ENCODE data around the gene EFTUD2. TPM values are rescaled to one million over a fixed set of nuclear protein-coding genes. Genes with fewer than 3 reads are reported as not detected.
"Not testable (repeated sequence)": the region's sequence is repeated elsewhere in the genome, so short reads cannot be mapped to it uniquely, and the experiment has no call there.

The EFTUD2 gene
- total RNA-seq: 66.9 TPM
- long read RNA-seq, full-length matches to known transcripts: 176 of 201 reads
- long read RNA-seq, partial matches to known transcripts: 21 of 201 reads
- long read RNA-seq, other reads (novel, unspliced or antisense): 4 of 201 reads

DNA sequence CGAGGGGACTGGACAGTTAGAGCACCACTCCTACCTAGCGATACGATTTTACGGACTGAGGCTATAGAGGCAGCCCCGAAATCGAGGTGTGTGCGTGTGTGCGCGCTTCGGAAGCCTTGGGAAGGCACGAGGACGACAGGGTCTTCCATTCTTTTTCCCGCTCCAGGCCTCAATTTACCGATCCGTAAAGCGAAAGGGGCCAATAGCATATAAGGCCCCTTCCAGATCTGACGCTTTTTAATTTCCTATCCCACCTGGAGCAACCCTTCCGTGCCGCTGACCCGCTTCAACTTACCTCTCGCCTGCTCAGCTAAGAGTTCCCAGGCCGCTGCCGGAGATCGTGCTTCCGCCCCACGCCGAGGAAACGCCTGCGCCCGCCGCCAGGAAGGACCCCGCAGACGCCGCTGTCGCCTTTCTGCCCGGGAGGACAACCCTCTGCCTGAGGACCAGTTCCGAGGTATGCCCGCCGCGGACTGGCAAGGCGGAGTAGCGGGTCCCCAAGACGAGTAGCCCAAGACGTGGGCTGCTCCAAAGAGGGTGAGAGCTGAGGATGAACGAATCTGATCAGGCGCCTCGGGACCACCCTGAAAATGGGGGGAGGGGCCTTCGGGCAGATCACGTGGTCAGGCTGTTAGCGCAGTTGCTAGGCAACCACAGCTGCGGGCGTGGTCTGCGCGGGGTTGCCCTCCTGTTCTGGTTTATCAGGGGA lies at the start of gene EFTUD2:
Gene EFTUD2, minus strand, starts transcription at position 372 of the 709 bp plus-strand sequence. CDS start 4,924 bp downstream, outside the sequence.
- ATAC-seq (ENCODE audit: poor library complexity) (peak; percentile 97), DNase-seq (peak; percentile 95)
- intact Hi-C loops (cut with DNase I): no loop called here

DNA sequence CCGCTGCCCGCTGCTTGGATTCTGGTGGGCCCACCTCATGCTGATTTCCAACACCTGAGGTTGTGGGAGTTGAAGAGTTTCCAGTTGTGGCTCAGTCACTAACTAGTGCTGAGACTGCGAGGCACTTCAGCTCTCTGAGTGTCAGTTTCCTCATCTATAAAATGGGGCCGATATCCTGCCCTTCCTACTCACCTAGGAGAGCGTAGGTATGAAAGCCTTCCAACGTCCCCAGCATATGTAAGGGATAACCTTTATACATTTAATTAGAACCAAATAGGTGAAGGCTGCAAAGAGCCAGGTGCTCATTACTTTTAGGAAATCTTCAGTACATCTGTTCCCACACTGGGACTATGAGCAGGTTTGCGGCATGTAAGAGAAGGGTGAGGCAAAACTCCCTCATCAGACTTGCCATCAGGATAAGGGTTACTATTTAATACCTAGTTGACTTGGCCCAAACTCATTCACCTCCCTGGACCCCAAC lies 49.1 kb upstream of the EFTUD2 start:
- intact Hi-C loops (cut with DNase I): no loop called here
- no peak for ATAC-seq (ENCODE audit: poor library complexity)

DNA sequence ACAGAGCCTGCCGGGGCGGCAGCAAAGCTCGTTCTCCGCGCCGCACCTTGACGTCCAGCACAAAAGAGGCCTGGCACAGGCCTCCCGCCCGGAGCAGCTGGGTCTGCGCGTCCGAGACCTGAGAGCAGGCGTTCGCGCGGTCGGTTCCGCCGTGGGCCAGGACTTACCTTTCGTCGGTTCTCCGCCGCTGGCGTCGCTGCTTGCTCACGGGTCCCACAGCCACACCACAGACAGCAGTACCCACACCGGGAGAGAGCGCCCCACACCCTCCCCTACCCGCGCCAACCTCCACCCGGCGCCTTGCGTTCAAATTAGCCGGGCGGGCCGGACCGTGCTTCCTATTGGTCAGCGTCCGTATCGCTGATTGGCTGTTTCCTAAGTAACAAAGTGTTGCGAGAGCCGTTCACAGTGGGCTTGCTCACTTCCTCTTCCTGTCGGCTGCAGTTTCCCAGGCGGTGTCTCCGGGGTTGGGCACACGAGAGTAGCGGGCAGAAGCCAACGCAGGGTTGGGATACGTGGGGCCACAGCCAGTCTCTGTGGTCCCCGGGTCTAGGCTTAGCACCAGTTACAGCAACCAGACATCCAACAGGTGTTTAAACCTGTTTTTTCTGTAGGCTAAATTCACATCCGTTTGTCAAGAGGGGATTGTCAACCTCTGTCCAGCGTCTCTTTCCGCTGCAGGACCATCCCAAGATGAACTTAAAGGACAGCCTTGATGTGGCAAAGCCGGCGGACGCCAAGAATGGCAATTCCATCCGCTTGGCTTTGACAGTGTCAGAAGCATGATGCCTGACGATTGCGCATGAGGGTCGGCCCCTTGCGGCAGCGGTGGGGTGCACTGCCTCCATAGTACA lies 48.4 kb upstream of the EFTUD2 start, which contains the start of gene KIF18B:
Gene KIF18B, minus strand, starts transcription at position 313 of the 854 bp plus-strand sequence. CDS start 11,429 bp downstream, outside the sequence.
- peak; percentile 91 for DNase-seq
- intact Hi-C loops (cut with DNase I): no loop called here
- ATAC-seq (ENCODE audit: poor library complexity): peak; percentile 99

More for the DNA sequence above, 49.1 kb upstream of the EFTUD2 start:
- DNase-seq: no peak

DNA sequence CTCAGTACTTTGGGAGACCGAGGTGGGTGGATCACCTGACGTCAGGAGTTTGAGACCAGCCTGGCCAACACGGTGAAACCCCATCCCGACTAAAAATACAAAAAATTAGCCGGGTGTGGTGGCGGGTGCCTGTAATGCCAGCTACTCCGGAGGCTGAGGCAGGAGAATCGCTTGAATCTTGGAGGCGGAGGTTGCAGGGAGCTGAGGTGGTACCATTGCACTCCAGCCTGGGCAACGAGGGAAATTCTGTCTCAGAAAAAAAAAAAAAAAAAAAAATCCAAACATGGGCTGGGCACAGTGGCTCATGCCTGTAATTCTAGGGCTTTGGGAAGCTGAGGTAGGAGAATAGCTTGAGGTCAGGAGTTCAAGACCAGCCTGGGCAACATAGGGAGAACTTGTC lies 46.4 kb upstream of the EFTUD2 start:
- intact Hi-C loops (cut with DNase I); DNase-seq; ATAC-seq (ENCODE audit: poor library complexity): not testable (repeated sequence)

DNA sequence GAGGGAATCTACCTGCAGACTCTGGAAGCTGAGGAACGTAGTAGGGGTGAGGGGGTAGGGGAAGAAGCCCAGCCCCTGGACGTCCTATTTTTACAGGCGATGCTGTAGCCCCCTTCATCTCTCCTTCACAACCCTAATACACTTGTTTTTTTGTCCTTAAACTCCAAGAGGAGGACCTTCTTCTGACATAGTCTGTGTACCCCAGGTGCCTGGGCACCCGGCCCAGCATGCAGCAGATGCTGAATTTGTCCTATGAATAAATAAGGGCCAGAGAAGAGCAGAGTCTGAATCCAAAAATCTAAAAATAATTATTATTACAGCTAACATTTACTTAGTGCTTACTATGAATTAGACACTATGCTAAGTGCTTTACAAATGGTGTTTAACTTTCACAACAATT lies 43.2 kb upstream of the EFTUD2 start:
- ATAC-seq (ENCODE audit: poor library complexity) (no peak), DNase-seq (no peak)
- intact Hi-C loops (cut with DNase I): no loop called here

DNA sequence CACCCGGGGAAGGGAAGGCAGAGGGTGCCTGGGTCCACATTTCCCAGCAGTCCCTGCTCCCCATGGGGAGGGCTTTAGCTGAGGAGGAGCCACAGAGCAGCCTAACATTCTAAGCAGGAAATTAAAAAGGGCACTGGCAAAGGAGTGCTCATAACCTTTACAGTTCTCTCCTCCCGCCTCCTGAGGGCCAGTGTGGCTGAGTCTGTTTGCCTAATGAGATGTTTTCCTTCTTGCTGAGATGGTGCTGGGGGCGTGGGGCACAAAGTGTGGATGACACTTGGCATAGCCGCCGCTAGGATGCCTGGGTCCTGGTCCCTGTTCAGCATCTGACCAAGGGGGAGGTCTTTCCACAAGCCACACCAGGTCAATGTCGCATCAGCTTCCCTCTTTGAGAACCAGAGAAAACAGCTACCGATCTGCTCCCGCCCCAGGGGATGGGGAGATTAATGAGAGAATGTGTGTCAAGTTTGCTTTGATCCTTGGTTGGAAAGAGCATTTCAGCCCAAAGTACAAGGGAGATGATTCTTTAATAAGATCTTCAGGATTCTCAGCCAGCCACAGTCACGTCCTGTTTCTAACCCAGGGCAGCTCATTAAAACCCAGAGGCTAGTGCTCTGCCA lies 42.6 kb upstream of the EFTUD2 start:
- intact Hi-C loops (cut with DNase I): no loop called here
- DNase-seq (no peak), ATAC-seq (ENCODE audit: poor library complexity) (peak; percentile 26)

DNA sequence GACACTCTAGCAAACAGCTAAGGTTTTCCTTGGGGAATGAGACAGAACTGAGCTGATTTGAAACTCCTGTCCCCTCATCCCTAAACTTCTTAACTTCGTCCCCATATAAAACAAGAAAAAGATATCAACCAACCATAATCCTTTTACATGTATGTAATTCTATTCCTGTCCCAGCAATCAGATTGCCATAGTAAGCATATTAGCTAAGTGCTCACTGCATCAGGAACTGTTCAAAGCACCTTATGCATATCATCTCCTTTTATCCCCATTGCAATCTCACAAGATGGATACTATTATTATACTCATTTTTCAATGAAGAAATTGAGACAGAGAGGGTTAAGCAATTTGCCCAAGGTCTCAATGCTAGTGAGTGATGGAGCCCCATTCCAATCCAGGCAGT lies 41.5 kb upstream of the EFTUD2 start:
- intact Hi-C loops (cut with DNase I): no loop called here
- ATAC-seq (ENCODE audit: poor library complexity) (no peak), DNase-seq (no peak)

DNA sequence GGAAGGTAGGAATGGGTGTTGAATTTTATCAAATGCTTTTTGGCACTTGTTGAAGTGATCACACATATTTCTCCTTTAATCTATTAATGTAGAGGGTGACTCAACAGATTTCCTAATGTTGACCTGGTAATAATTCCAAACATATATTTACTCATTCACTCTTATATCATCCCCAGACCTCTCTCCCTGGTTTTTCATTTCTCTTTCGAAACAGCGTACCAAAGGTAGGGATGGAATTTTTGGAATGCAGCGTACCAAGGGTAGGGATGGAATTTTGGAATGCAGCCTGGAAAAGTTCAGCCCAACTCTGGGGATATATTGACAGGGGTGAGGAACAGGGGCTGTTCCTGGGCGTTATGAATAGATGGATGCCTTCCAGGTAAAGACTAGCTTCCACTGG lies 41.1 kb upstream of the EFTUD2 start:
- no peak for DNase-seq
- intact Hi-C loops (cut with DNase I): no loop called here
- peak; percentile 42 for ATAC-seq (ENCODE audit: poor library complexity)

DNA sequence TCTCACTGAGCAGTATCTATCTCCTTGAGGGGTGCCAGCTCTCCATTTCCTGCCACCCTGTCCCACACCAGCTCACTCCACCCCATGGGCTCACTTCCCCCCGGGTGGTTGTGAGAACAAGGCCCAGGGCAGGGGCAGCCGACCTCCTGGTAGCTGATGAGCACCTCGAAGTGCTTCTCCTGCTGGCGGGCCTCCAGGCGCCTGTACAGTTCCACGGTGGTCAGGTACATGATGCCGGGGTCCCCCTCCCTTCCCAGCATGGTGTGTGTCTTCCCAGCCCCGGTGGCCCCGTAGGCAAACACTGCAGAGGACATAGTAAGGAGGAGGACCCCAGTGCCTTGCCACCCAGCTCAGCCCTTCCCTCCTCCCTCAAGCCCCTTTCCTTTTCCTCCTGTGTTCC lies 35.9 kb upstream of the EFTUD2 start:
- DNase-seq (no peak), ATAC-seq (ENCODE audit: poor library complexity) (no peak)
- intact Hi-C loops (cut with DNase I): no loop called here

DNA sequence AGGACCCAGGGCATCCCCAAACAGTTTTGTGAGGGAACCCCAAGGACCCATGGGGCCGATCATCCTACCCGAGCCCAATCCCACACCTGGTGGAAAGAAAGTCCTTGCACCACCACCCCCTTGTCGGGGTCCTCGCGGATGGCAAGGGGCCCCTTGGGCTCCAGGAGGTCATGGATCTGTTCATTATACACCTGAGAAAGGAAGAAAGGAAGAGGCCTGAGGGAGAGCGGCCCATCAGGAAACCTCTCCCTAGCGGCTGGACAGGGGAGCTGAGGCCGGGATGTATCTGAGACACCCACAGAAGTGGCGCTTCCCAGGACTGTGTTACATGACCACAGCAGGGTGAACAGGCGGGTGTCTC lies 35.5 kb upstream of the EFTUD2 start:
- intact Hi-C loops (cut with DNase I): no loop called here
- ATAC-seq (ENCODE audit: poor library complexity): no peak
- DNase-seq: no peak

DNA sequence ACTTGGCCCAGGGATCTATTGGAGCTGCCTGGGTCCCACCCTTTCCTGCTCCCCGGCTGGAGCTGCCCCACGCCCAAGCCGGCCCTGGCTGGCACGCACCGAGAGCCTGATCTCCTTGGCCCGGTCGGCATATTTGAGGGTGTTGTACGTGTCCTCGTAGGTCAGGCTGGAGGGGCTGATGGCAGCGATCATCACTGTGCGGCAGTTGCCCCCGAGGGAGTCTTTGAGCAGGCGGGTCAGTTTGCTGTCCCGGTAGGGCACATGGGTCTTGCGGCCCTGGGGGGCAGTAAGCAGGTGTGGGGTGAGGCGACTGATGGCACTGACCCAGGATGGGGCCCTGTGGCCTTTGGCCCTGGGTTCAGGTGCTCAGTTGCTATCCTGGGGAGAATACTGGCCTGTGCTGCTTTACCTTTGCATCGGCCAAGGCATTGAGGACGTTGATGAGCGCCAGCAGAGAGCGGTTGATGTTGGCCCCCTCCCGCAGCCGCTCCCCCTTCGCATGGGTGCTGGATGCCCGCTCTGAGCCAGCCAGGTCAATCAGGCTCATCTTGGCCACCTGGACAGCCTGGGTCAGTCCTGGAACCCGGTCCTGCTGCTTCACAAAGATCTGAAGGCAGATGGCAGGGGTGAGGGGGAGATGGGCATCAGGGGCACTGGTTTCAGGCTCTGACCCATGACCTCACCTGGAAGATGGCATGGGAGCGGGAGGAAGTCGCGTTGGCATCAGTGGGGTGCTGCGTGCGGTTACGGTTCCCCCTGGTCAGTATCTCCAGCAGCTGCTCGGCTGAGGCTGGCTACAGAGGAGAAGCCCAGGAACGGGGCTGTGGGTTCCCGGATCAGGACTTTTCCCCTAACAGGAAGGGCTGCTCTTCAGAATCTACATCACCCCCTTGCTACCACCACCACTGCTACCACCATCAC lies 34.8 kb upstream of the EFTUD2 start:
- DNase-seq: no peak
- intact Hi-C loops (cut with DNase I): no loop called here

DNA sequence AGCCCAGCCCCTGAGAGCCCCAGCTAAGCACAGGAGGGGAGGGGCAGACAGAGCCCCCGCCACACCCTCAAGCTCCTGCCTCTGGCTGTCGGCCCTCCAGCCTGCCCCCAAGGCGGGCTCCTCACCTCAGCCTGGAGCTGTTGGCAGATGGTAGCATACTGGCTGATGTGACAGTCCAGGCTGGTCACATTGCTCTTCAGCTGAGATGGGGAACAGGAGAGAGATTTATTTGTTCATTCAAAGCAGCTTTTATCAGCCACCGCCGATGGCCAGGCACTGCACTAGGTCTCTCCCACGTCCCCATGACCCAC lies 33.5 kb upstream of the EFTUD2 start:
- intact Hi-C loops (cut with DNase I): no loop called here
- DNase-seq (no peak), ATAC-seq (ENCODE audit: poor library complexity) (peak; percentile 69)

More for the DNA sequence above, 34.8 kb upstream of the EFTUD2 start:
- no peak for ATAC-seq (ENCODE audit: poor library complexity)

DNA sequence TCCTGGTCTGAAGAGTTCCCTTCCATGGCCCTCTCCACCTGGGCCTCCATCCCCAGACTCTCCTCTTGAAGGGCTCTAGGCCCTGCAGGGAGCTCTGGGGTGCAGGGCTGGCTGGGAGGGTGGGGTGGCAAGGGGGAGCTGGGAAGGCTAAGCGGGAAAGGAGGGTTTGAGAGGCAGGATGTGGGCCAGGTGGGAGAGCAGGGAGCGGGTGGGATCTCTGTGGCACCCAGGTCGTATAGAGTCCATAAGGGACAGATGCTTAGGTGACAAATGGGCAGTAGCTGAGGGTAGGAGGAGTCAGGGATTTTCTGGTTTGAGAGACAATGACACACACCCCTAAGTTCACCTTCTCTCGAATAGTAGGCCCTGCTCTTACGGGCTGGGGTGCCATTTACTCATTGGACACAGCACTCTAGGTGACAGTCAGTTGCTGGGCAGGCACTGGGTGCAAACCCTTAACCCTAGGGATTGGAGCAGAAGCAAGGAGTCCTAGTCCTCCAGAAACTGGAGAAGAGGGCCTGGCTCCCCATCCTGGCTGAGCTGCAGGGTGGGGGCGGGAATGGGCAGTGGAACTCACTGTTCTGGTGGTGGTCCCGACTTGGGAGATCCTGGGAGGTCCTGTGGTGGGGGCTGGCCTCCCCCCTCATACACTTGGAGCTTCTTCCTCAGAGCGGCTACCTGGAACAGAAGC lies 33.0 kb upstream of the EFTUD2 start:
- ATAC-seq (ENCODE audit: poor library complexity) (peak; percentile 11), DNase-seq (no peak)
- intact Hi-C loops (cut with DNase I): no loop called here

DNA sequence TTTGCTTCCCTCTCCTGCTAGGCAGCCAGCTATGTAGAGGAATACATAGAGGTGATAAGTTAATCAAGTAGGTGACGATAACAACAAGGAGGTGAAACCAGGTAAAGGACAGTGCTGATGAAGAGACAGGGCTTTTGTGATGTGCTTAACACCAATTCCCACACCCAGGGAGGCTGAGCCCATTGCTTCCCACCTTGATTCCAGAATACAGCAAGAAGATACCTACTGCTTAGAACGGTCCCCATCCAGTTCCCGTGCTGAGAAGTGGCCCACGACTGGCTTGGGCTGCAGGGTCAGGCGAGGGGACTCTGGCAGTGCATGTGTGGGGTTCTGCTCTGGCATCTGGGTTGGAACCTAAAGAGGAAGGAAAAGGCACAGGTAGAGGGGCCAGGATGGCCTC lies 32.1 kb upstream of the EFTUD2 start:
- intact Hi-C loops (cut with DNase I): no loop called here
- ATAC-seq (ENCODE audit: poor library complexity): peak; percentile 44
- no peak for DNase-seq

DNA sequence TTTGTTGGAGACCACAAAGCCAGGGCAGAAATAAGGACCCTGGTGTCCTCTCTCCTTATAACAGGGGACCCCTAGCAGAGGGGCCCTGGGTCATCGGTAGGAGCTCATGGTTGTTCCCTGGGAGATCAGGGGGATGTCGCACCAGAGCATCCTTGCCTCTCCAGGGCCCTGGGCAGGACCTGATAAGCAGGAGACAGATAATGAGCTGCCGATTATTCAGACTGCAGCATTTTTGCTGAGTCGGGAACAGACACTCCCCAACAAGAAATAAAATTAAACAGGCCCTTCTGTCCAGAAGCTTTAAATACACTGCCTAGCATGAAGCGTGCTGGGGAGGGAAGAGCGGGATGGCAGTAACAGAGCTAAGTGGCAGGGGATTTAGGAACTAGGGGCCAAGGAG lies 31.4 kb upstream of the EFTUD2 start:
- ATAC-seq (ENCODE audit: poor library complexity) (no peak), DNase-seq (no peak)
- intact Hi-C loops (cut with DNase I): no loop called here

DNA sequence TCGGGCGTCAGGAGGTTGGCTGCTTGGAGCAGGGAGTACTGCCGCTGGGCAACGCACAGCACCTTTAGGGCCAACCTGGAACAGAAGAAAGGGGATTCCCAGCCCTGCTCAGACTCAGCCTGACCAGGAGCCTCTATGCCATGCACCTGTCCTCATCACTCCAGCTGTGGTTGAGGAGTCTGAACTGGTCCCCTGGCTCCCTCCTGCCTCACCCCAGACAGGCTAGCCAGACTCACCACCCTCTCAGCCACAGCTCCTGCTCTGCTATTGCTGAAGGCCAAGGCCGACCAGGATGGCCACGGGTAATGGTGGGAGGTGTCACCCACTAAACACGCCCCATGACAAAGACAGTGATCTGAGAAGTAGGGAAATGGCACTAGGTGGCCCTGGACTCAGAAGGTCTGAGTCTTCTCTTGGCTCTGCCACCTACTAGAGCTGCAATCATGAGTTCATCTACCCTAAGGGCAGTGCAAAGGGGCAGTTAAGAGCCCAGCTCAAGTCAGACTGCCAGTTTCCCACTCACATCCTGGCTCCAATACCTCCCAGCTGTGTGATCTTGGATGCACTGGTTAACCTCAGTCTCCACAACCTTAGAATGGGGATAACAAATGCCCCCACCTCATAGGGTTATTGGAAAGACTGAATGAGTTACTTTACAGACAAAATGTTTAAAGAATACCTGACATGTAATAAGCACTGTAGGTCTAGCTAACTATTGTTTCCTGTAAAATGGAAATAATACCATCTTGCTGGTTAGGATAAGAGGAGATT lies 29.9 kb upstream of the EFTUD2 start:
- DNase-seq: no peak
- no peak for ATAC-seq (ENCODE audit: poor library complexity)
- intact Hi-C loops (cut with DNase I): no loop called here

DNA sequence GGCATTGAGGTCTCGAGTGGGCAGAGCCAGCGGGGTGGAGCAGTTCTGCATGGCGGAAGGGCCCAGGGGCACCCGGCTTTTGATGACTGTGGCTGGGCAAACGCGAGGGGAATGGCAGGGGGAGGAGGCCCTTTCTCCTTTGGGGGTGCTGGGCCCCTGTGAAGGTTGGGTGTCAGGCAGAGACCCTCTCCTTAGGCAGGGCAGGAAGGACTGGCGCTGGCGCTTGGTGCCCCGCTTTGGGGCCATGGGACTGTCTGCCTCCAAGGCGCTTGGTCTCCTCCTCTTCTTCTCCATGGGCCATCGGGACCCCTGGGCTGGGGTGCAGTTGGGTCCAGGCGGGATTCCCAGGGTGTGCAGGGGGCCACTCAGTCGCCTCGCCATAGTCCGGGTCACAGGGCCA lies 28.9 kb upstream of the EFTUD2 start:
- DNase-seq: no peak

More for the DNA sequence above, 28.9 kb upstream of the EFTUD2 start:
- ATAC-seq (ENCODE audit: poor library complexity): no peak
- intact Hi-C loops (cut with DNase I): no loop called here

Measured in Right ventricle myocardium superior (tissue), 1 donor.